HL-60 (cell line): ENCODE results near the gene ACER2.

Experiments used
- GABPA ChIP-seq: IDR thresholded peaks from 2 replicates; pipeline ENCODE4 v1.6.1; 2012; ENCODE audit warnings: low read depth
- POLR2AphosphoS5 ChIP-seq: IDR thresholded peaks from 2 replicates; pipeline ENCODE4 v1.6.1; 2012; ENCODE audit warnings: low read depth
- SPI1 ChIP-seq: IDR thresholded peaks from 2 replicates; pipeline ENCODE4 v1.6.1; 2012; ENCODE audit warnings: low read depth, mild to moderate bottlenecking, borderline replicate concordance
- TF ChIP-seq, protein P1 (sequence below): IDR thresholded peaks from one replicate; pipeline ENCODE4 v1.5.1; 2011; ENCODE audit warnings: low read length, control low read depth, inconsistent platforms; ENCODE audit not compliant: insufficient read depth
- TF ChIP-seq, protein P2 (sequence below): IDR thresholded peaks from 2 replicates; pipeline ENCODE4 v1.6.1; 2012; ENCODE audit warnings: low read depth; ENCODE audit not compliant: insufficient replicate concordance

DNA sequence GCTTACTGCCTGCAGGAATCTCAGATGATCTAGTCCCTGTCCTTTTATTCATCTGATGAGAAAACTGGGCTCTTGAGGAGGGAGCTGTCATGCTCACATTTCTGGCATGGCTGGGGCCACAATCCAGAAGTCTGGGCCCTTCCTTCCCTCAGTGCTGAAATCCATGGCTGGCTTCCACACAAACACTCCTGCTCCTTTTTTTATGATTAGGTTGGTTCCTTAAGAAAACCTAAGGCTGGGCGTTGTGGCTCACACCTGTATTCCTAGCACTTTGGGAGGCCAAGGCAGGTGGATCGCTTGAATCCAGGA, 1.3 kb downstream of the ACER2 start:
- TF ChIP-seq, protein P1, sequence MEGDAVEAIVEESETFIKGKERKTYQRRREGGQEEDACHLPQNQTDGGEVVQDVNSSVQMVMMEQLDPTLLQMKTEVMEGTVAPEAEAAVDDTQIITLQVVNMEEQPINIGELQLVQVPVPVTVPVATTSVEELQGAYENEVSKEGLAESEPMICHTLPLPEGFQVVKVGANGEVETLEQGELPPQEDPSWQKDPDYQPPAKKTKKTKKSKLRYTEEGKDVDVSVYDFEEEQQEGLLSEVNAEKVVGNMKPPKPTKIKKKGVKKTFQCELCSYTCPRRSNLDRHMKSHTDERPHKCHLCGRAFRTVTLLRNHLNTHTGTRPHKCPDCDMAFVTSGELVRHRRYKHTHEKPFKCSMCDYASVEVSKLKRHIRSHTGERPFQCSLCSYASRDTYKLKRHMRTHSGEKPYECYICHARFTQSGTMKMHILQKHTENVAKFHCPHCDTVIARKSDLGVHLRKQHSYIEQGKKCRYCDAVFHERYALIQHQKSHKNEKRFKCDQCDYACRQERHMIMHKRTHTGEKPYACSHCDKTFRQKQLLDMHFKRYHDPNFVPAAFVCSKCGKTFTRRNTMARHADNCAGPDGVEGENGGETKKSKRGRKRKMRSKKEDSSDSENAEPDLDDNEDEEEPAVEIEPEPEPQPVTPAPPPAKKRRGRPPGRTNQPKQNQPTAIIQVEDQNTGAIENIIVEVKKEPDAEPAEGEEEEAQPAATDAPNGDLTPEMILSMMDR = no peak
- TF ChIP-seq, protein P2, sequence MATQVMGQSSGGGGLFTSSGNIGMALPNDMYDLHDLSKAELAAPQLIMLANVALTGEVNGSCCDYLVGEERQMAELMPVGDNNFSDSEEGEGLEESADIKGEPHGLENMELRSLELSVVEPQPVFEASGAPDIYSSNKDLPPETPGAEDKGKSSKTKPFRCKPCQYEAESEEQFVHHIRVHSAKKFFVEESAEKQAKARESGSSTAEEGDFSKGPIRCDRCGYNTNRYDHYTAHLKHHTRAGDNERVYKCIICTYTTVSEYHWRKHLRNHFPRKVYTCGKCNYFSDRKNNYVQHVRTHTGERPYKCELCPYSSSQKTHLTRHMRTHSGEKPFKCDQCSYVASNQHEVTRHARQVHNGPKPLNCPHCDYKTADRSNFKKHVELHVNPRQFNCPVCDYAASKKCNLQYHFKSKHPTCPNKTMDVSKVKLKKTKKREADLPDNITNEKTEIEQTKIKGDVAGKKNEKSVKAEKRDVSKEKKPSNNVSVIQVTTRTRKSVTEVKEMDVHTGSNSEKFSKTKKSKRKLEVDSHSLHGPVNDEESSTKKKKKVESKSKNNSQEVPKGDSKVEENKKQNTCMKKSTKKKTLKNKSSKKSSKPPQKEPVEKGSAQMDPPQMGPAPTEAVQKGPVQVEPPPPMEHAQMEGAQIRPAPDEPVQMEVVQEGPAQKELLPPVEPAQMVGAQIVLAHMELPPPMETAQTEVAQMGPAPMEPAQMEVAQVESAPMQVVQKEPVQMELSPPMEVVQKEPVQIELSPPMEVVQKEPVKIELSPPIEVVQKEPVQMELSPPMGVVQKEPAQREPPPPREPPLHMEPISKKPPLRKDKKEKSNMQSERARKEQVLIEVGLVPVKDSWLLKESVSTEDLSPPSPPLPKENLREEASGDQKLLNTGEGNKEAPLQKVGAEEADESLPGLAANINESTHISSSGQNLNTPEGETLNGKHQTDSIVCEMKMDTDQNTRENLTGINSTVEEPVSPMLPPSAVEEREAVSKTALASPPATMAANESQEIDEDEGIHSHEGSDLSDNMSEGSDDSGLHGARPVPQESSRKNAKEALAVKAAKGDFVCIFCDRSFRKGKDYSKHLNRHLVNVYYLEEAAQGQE = no peak
- TF ChIP-seq GABPA (no peak), POLR2AphosphoS5 (no peak), SPI1 (no peak)
